Measurements from ENCODE around the gene MED8.

DNA sequence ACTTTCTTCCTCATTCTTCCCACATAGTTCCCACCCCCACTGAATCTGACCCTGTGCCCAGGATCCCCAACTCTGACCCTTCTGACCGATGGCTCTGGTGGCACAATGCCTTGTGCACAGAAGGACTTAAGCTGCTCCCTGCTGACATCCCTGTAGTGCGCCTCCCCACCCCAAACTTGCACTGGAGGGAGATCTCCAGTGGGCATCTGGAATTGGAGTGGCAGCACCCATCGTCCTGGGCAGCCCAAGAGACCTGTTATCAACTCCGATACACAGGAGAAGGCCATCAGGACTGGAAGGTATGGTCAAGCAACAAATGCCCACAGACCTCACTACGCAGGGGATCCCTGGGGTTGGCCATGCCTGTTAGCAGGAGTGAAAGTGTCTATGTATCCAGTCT, 43.0 kb downstream of the MED8 start:
- no peak for TF ChIP-seq SP1 (IDR thresholded peaks at IDR 0.05; ENCODE audit: low read depth)
- TF ChIP-seq SRF (IDR thresholded peaks at IDR 0.05; ENCODE audit: low read depth): no peak
- TF ChIP-seq, protein P1, sequence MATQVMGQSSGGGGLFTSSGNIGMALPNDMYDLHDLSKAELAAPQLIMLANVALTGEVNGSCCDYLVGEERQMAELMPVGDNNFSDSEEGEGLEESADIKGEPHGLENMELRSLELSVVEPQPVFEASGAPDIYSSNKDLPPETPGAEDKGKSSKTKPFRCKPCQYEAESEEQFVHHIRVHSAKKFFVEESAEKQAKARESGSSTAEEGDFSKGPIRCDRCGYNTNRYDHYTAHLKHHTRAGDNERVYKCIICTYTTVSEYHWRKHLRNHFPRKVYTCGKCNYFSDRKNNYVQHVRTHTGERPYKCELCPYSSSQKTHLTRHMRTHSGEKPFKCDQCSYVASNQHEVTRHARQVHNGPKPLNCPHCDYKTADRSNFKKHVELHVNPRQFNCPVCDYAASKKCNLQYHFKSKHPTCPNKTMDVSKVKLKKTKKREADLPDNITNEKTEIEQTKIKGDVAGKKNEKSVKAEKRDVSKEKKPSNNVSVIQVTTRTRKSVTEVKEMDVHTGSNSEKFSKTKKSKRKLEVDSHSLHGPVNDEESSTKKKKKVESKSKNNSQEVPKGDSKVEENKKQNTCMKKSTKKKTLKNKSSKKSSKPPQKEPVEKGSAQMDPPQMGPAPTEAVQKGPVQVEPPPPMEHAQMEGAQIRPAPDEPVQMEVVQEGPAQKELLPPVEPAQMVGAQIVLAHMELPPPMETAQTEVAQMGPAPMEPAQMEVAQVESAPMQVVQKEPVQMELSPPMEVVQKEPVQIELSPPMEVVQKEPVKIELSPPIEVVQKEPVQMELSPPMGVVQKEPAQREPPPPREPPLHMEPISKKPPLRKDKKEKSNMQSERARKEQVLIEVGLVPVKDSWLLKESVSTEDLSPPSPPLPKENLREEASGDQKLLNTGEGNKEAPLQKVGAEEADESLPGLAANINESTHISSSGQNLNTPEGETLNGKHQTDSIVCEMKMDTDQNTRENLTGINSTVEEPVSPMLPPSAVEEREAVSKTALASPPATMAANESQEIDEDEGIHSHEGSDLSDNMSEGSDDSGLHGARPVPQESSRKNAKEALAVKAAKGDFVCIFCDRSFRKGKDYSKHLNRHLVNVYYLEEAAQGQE (IDR thresholded peaks at IDR 0.05; ENCODE audit: low read depth): no peak
- no peak for TF ChIP-seq SIN3A (IDR thresholded peaks at IDR 0.05; ENCODE audit: low read depth)
- TF ChIP-seq POLR2A (IDR thresholded peaks at IDR 0.05; ENCODE audit: borderline replicate concordance, extremely low read depth, insufficient read depth, insufficient read length): no peak
- no peak for TF ChIP-seq POLR2AphosphoS5 (IDR thresholded peaks at IDR 0.05; ENCODE audit: low read depth, low read length)
- TF ChIP-seq, protein P2, sequence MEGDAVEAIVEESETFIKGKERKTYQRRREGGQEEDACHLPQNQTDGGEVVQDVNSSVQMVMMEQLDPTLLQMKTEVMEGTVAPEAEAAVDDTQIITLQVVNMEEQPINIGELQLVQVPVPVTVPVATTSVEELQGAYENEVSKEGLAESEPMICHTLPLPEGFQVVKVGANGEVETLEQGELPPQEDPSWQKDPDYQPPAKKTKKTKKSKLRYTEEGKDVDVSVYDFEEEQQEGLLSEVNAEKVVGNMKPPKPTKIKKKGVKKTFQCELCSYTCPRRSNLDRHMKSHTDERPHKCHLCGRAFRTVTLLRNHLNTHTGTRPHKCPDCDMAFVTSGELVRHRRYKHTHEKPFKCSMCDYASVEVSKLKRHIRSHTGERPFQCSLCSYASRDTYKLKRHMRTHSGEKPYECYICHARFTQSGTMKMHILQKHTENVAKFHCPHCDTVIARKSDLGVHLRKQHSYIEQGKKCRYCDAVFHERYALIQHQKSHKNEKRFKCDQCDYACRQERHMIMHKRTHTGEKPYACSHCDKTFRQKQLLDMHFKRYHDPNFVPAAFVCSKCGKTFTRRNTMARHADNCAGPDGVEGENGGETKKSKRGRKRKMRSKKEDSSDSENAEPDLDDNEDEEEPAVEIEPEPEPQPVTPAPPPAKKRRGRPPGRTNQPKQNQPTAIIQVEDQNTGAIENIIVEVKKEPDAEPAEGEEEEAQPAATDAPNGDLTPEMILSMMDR (IDR thresholded peaks at IDR 0.05 in 2 of 3, conservative IDR thresholded peaks at IDR 0.05 in 1 of 3; ENCODE audit: borderline replicate concordance in 1 of 3, insufficient read depth in 1 of 3, low read depth in 2 of 3, low read length in 2 of 3): no peak
- TF ChIP-seq EZH2 (IDR thresholded peaks at IDR 0.05): no peak
- TF ChIP-seq EZH2phosphoT487 (IDR thresholded peaks at IDR 0.05; ENCODE audit: borderline replicate concordance): no peak
- TF ChIP-seq FOSL1 (IDR thresholded peaks at IDR 0.05; ENCODE audit: low read depth): no peak

Measured in HCT116 (cell line).